GM19238 (cell line): ENCODE data around the gene PRDM10.
"Not testable (repeated sequence)": the region's sequence is repeated elsewhere in the genome, so short reads cannot be mapped to it uniquely, and the experiment has no call there.

Experiments
- DNase-seq: peaks from one replicate; pipeline ENCODE4 v3.0.0; 2011; ENCODE audit warnings: low spot score; ENCODE audit not compliant: insufficient read length

PRDM10 gene

GRCh38 chr11:129905402-129905801 lies 97.2 kb downstream of the PRDM10 start:
- DNase-seq = no peak

GRCh38 chr11:129896062-129896461 lies 106.6 kb downstream of the PRDM10 start:
- DNase-seq = no peak

GRCh38 chr11:129895126-129896041 lies 107.3 kb downstream of the PRDM10 start, which contains the start of gene NFRKB:
Gene NFRKB (minus strand): TSS chr11:129895578. CDS start chr11:129892849, 2,729 bp downstream.
- DNase-seq = peak; percentile 92

- no peak for DNase-seq
Measured at GRCh38 chr11:129894278-129895125, 108.1 kb downstream of the PRDM10 start.

GRCh38 chr11:129888451-129888850 lies 114.2 kb downstream of the PRDM10 start:
- DNase-seq = no peak

GRCh38 chr11:129885381-129885780 lies 117.3 kb downstream of the PRDM10 start:
- DNase-seq = no peak

GRCh38 chr11:129884581-129884980 lies 118.1 kb downstream of the PRDM10 start:
- DNase-seq = no peak

- DNase-seq = peak; percentile 19
Measured at GRCh38 chr11:129881570-129882170, 121.0 kb downstream of the PRDM10 start.

GRCh38 chr11:129880311-129880710 lies 122.3 kb downstream of the PRDM10 start:
- no peak for DNase-seq

- no peak for DNase-seq
Measured at GRCh38 chr11:129871914-129872313, 130.7 kb downstream of the PRDM10 start.

- not testable (repeated sequence) for DNase-seq
Measured at GRCh38 chr11:129868626-129869025, 134.0 kb downstream of the PRDM10 start.

GRCh38 chr11:129866311-129866710 lies 136.3 kb downstream of the PRDM10 start:
- no peak for DNase-seq

- no peak for DNase-seq
Measured at GRCh38 chr11:129865701-129866100, 136.9 kb downstream of the PRDM10 start.

- no peak for DNase-seq
Measured at GRCh38 chr11:129864811-129865210, 137.8 kb downstream of the PRDM10 start.

GRCh38 chr11:129861702-129862522 lies 140.7 kb downstream of the PRDM10 start:
- DNase-seq = no peak

GRCh38 chr11:129856036-129856435 lies 146.6 kb downstream of the PRDM10 start:
- DNase-seq = no peak

GRCh38 chr11:129855086-129855485 lies 147.5 kb downstream of the PRDM10 start:
- no peak for DNase-seq

GRCh38 chr11:129854232-129854805 lies 148.3 kb downstream of the PRDM10 start:
- DNase-seq = no peak

GRCh38 chr11:129853518-129854231 lies 149.0 kb downstream of the PRDM10 start:
- DNase-seq = no peak
